ENCODE measurements around the gene ASPA. TPM values are rescaled to one million over a fixed set of nuclear protein-coding genes. Genes with fewer than 3 reads are reported as not detected.
"Not testable (repeated sequence)": the region's sequence is repeated elsewhere in the genome, so short reads cannot be mapped to it uniquely, and the experiment has no call there.

ASPA gene
- polyA plus RNA-seq, 1 donor: 2.0 TPM

DNA sequence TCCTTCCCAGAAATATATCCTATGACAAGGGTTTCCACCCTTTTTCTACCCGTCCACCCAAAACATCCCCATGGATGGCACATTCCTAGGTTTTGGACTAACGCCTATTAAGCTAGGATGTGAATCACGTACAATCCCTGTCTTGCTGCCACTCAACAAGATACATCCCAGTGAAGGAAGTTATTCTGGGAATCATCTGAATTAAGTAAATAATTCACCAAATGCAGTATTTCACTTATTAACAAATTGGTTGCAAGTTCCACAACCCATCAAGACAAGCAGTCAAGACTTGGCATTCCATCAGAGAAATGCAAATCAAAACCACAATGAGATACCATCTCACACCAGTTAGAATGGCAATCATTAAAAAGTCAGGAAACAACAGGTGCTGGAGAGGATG, 32.1 kb downstream of the ASPA start:
- no peak for DNase-seq (ENCODE audit: low read depth)

DNA sequence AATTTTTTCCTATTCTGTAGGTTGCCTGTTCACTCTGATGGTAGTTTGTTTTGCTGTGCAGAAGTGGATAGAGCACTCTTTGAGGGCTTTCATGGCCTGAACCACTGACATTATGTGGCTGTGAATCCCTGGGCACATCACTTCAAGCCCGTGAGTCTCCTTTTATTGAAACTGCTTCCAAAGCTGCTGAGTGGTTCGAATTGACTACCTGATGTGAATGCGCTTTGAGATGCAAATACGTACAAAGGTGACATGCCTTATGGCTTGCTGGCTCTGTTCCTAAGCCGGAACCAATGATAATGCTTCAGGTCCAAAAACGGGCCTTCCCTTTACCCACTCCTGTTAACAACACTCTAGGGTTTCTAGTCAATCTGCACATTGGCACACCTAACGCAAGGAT, 34.3 kb downstream of the ASPA start:
- DNase-seq (ENCODE audit: low read depth): no peak

DNA sequence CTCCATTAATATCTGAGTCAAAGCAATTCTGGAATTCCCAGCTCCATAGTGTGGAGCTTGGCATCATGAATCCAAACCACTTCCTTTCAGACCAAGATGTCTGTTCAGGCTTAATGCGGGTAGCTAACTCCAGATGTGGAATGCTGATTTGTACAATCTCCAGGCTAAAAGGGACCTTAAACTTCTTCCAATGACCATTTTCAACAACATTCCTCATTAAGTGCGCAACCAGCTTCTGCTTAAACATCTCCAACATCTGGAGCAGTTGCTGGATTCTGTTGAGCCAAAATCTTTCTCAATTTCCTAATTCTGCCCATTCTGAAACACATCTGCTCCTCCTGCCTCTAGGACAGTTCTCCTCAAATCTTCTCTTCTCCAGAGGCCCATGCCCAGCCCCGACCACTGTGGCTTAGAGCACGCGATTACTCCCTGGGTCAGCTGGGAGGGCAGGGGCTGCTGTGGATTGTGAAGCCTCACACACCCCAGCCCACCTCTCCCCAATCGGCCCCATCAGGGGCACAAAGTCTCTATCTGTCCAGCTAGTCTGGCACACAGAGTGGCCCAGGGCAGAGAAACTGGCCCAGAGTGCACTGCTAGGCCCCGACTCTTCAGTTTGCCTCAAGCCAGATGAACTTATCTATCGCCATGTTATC, 36.2 kb downstream of the ASPA start:
- no peak for DNase-seq (ENCODE audit: low read depth)

DNA sequence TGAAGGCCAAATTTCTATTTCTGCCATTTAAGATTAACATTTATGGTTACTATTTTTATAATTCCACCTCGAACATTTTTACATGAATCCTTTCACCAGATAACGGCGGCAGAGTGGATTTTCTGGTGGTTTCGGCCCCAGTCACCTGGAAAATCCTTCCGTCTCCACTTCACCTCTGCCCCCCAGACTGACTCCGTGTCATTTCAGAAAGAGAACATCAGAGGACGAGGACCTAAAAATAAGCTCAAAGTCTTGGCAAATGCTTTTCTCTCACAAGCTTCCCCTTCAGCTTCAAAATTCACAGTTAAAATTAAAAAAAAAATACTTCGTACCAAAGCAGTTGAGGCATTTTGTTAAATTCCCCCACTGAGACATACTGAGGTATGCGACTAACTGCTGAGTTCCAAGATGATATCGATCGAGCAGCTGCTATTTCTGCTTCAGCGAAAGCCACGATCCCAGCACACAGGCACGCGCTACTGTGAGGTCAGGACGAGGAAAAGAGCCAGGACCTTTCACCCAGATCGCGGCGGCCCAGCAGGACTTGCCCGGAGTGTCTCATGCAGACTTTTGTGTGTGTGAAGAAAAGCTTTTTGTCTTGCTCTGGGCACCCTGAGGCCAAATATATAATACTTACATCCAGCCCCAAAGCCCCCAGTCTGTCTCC, 36.8 kb downstream of the ASPA start:
- DNase-seq (ENCODE audit: low read depth): peak; percentile 62

GRCh38 chr17:3513305-3514035, 37.7 kb downstream of the ASPA start:
- DNase-seq (ENCODE audit: low read depth): no peak

GRCh38 chr17:3514167-3514566, 38.4 kb downstream of the ASPA start:
- not testable (repeated sequence) for DNase-seq (ENCODE audit: low read depth)

DNA sequence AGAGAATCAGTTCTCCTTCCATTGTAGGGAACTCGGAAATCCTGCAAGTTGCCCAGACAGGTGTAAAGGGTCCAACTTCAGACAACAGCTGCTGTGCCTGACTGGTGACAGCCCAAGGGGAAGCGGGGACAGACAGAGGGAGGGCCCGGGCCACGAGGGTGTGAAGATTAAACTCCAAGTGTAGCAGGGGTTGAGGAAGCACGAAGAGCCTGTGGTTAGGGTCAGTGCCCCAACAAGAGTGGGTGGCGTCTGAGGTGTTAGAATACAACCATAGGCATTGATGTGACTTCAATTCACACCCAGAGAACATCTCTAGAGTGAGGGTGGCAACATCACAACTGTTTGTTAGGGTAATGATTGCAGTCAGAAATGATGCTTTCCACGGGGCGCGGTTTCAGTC, 39.1 kb downstream of the ASPA start:
- no peak for DNase-seq (ENCODE audit: low read depth)

DNA sequence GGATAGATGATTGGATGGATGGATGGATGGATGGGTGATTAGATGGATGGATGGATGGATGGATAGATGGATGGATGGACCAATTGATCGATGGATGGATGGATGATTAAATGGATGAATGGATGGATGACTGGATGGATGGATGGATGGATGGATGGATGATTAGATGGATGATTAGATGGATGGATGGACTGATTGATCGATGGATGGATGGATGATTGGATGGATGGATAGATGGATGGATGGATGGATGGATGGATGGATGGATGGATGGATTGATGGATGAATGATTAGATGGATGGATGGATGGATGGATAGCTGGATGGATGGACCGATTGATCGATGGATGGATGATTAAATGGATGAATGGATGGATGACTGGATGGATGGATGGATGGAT, 43.7 kb downstream of the ASPA start:
- not testable (repeated sequence) for DNase-seq (ENCODE audit: low read depth)

- DNase-seq (ENCODE audit: low read depth): no peak
Measured at GRCh38 chr17:3524024-3524423, 48.2 kb downstream of the ASPA start.

GRCh38 chr17:3526491-3526890, 50.7 kb downstream of the ASPA start:
- no peak for DNase-seq (ENCODE audit: low read depth)

DNA sequence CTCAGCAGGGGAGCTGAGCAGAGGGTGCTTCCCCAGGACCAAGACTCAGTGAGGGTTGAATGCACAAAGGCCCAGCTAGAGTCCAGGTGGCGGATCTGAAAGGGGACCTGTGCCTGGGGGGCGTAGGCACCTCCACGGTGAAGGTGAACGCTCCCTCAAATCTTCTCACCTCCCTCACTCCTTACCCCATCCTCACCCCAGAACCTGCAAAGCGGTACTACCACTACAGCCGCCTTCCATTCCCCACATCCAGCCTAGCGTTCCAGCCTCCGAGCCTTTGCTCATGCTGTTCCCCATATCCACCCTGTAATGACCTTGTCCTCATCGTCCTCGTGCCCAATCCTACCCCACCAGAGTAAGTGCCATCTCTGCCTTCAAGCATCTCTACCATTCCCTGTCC, 51.2 kb downstream of the ASPA start:
- no peak for DNase-seq (ENCODE audit: low read depth)

DNA sequence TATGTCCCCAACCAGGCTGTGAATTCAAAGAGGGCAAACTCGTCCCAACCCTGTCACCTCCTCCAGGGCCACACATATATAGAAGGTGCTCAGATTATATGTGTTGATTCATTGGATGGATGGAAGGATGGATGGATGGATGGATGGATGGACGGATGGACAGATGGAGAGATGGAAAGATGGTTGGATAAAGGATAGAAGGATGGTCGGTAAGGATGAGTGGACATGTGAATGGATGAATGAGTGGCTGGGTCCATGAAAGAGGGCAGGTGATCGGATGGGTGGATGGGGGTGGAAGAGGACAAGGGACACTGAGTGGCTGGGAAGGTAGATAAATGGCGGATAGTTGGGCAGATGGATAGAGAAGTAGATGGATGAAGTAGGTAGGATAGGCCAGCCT, 51.7 kb downstream of the ASPA start:
- no peak for DNase-seq (ENCODE audit: low read depth)

- no peak for DNase-seq (ENCODE audit: low read depth)
Measured at GRCh38 chr17:3527896-3528295, 52.1 kb downstream of the ASPA start.

GRCh38 chr17:3528403-3528851, 52.6 kb downstream of the ASPA start:
- DNase-seq (ENCODE audit: low read depth): no peak

GRCh38 chr17:3528880-3529511, 53.2 kb downstream of the ASPA start:
- no peak for DNase-seq (ENCODE audit: low read depth)

GRCh38 chr17:3529817-3530741, 54.3 kb downstream of the ASPA start:
- peak; percentile 62 for DNase-seq (ENCODE audit: low read depth)

GRCh38 chr17:3531266-3532101, 55.7 kb downstream of the ASPA start:
- no peak for DNase-seq (ENCODE audit: low read depth)

DNA sequence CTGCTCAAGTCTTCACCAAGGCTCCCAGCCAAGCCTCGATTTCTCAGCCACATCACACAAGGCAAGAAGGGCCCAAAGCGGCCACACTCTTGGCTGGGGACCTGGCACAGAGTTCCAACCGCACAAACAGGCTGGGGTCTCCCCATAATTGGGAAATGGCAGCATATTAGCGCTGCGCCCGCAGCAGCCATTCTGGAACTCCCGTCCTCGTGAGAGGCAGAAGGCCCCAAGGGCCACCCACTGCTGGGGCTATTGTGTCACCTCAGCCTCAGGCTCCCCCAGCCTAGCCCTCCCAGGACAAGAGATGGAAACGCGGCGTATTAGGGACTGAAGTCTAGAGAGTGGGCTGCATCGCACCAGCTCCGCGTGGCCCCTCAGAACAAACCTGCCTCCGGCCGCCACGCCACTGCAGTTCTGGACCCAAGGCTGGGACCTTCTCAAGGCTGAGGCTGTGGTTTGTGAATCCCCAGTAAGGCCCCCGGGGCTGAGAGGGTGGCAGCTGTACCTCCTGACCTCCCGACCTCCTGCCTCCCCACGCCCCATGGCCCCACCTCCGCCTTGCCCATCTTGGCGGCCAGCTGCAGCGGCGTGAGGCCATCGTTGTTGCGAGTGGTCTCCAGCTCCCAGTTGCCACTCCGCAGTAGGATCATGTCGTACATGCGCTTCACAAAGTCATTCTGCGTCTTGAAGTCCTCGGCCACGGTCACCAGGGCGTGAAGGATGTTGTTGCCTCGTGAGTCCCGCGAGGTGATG, 56.5 kb downstream of the ASPA start:
- DNase-seq (ENCODE audit: low read depth): no peak

GRCh38 chr17:3532859-3533142, 57.0 kb downstream of the ASPA start:
- DNase-seq (ENCODE audit: low read depth): no peak

- no peak for DNase-seq (ENCODE audit: low read depth)
Measured at GRCh38 chr17:3533752-3534151, 58.0 kb downstream of the ASPA start.

Data from forelimb muscle (tissue), 1 donor.